Measurements from ENCODE around the gene KYNU.

- TF ChIP-seq POLR2A (IDR thresholded peaks at IDR 0.05) (no peak), CTCF (IDR thresholded peaks at IDR 0.05) (no peak)
Measured at GRCh38 chr2:143068509-143068908, 191.0 kb downstream of the KYNU start.
